GM19467 (cell line): ENCODE results near the gene KRT83.

ENCODE experiments used
- ATAC-seq: cut with Tn5 transposase; IDR thresholded peaks from one replicate; pipeline ENCODE4 v1.9.1; 2021; ENCODE audit warnings: mild to moderate bottlenecking, moderate library complexity; ENCODE audit not compliant: unreplicated experiment

The KRT83 gene

DNA sequence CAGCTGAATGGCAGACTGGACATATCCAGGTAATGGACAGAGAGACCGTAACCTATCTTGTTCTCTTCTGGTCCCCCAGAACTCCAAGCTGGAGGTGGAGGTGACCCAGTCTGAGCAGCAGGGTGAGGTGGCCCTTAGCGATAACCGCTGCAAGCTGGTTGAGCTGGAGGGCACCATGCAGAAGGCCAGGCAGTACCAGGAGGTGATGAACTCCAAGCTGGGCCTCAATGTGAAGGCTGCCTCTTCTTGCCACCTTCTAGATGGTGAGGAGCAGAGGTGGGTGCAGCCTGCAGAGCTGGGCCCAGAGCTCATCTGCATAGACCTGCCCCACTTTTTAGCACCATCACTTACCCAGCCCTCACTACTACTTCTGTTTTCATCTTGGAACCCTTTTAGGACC, 53.9 kb downstream of the KRT83 start:
- ATAC-seq, result no peak

DNA sequence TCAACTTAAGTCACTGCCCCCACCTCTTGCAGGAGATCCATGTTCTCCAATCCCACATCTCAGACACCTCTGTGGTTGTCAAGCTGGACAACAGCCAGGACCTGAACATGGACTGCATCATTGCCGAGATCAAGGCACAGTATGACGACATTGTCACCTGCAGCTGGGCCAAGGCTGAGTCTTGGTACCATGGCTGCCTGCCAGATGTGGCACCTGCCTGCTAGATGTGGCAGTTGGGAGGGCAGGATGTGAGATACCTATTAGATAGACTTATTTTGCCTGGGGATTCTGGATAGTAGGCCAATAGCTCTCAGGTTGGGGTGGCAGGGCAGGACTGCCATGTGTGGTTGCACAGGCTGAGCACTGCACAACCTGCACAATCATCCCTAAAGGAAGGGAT, 54.7 kb downstream of the KRT83 start:
- ATAC-seq, result no peak

DNA sequence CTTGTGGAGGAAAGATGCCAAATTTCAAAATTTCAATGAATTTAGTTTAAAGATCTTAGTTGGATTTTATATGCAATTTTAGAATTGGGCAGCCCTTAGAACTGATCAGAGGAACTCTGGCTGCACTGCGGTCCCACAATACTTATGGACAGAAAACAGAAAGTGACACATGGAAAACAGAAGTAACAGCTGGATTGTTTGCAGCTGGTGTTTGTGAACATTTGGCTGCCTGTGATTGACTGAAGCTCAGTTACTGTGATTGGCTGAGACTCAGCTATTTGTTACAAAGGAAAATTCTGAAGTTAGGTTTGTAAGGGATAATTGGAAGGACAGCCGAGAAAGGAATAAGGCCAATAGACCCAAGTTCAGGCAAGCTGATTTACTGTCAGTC, 56.8 kb downstream of the KRT83 start:
- no peak for ATAC-seq
